Activated B cell treated with CpG ODN at 0.5 μM for 24 hours (primary cell): ENCODE data around the gene CRMP1. TPM values are rescaled to one million over a fixed set of nuclear protein-coding genes. Genes with fewer than 3 reads are reported as not detected.

ENCODE experiments used
- ATAC-seq: fragments of 200-7000 bp; cut with Tn5 transposase; one replicate; pipeline ENCODE4 v1.10.0; 2021; ENCODE audit warnings: low read depth, mild to moderate bottlenecking, moderate library complexity
- CTCF ChIA-PET: fragments of 350-600 bp; sonication (Branson Sonifier 250); formaldehyde crosslinking; loops from one replicate; lab custom pipeline; 2021; ENCODE audit warnings: antibody characterized with exemption; lab: Charles Lee
- POLR2A ChIA-PET: fragments of 350-600 bp; sonication (Branson Sonifier 250); formaldehyde crosslinking; loops from one replicate; lab custom pipeline; 2021; ENCODE audit warnings: antibody characterized with exemption; lab: Charles Lee
- DNase-seq: peaks from one replicate; pipeline ENCODE4 v3.0.0; 2022
- H3K27ac Mint-ChIP-seq: one replicate; pipeline ENCODE4 v1.8.0; 2020; ENCODE audit warnings: mixed read lengths
- H3K27me3 Mint-ChIP-seq: one replicate; pipeline ENCODE4 v1.8.0; 2021; ENCODE audit warnings: mixed read lengths
- H3K36me3 Mint-ChIP-seq: one replicate; pipeline ENCODE4 v1.8.0; 2021; ENCODE audit warnings: low read depth, mixed read lengths
- H3K4me1 Mint-ChIP-seq: one replicate; pipeline ENCODE4 v1.8.0; 2021; ENCODE audit warnings: mixed read lengths
- H3K4me3 Mint-ChIP-seq: one replicate; pipeline ENCODE4 v1.8.0; 2020; ENCODE audit warnings: mild to moderate bottlenecking, mixed read lengths
- H3K9me3 Mint-ChIP-seq: one replicate; pipeline ENCODE4 v1.8.0; 2020; ENCODE audit warnings: mixed read lengths
- CTCF ChIP-seq: fragments of 200-600 bp; IDR thresholded peaks from one replicate; pipeline ENCODE4 v1.8.0; 2022; ENCODE audit warnings: antibody characterized with exemption, mild to moderate bottlenecking
- intact Hi-C: fragments of 100-400 bp; cut with micrococcal nuclease; formaldehyde crosslinking; loops from one replicate; pipeline ENCODE4 v1.15.1; 2024
- total RNA-seq: library from RNA; stranded (reverse); gene quantifications from 2 replicates; pipeline ENCODE4 v1.2.3, GENCODE V29; 2022

CRMP1 gene
- total RNA-seq, 1 donor from 2014 or later, result 0.09 TPM

DNA sequence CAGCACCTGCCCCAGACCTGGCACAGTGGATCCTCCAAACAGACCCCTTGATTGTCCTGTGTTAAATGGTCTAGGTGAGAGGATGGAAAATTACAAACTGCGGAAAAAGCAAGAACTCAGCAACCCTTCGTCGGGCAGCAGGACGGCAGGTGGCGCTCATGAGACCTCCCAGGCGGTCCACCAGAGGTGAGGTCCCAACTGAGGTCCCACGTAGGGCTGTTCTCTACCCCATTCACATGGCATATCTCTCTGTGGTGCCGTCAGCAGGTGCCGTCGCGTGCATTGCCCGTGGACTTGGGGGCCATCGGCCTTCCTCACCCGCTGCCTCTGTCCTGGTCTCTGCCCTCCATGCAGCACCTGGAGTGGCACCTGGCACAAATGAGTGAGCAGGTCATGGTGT is 88.2 kb downstream of the CRMP1 start:
- H3K4me1 Mint-ChIP-seq, result no peaks in the 10 kb centered on the region
- H3K36me3 Mint-ChIP-seq, result no peaks in the 10 kb centered on the region
- no peaks in the 10 kb centered on the region for H3K27me3 Mint-ChIP-seq
- no peak for ATAC-seq
- POLR2A ChIA-PET, result no interaction called here
- no peak overlapping the region for H3K4me3 Mint-ChIP-seq
- DNase-seq, result no peak
- no peak for TF ChIP-seq CTCF
- intact Hi-C loops, result no loop called here
- H3K9me3 Mint-ChIP-seq, result no peaks in the 10 kb centered on the region
- no peak overlapping the region for H3K27ac Mint-ChIP-seq
- CTCF ChIA-PET, result interaction anchor here (1.4 kb wide), 1 partner anchor 8 kb away, joined by 3 read pairs; no protein-coding TSS in a partner anchor

GRCh38 chr4:5802565-5802964 is 90.3 kb downstream of the CRMP1 start:
- H3K36me3 Mint-ChIP-seq, result no peaks in the 10 kb centered on the region
- H3K27me3 Mint-ChIP-seq, result no peaks in the 10 kb centered on the region
- H3K9me3 Mint-ChIP-seq, result no peaks in the 10 kb centered on the region
- no peaks in the 10 kb centered on the region for H3K4me1 Mint-ChIP-seq
- intact Hi-C loops, result no loop called here
- TF ChIP-seq CTCF, result no peak
- H3K4me3 Mint-ChIP-seq, result no peak overlapping the region
- no peak for DNase-seq
- no peak for ATAC-seq
- ChIA-PET POLR2A (no interaction called here), CTCF (no interaction called here)
- no peak overlapping the region for H3K27ac Mint-ChIP-seq

DNA sequence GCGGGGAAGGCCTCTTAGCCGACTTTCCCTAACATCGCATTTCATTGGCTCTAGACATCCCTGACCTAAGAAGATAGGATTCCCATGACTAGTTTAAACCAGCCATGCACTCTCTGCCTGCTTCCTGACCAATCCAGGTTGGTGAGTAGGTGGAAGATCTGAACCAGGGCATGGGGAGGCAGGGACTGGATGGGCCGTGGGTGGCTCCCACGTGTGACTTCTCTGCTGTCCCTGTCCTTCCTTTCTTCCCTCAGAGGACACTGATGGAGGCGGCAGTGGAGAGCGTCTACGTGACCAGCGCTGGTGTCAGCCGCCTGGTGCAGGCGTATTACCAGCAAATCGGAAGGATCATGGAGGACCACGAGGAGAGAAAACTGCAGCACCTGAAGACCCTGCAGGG is 91.2 kb downstream of the CRMP1 start:
- ATAC-seq (no peak), DNase-seq (no peak)
- H3K27me3 Mint-ChIP-seq, result no peaks in the 10 kb centered on the region
- no peaks in the 10 kb centered on the region for H3K9me3 Mint-ChIP-seq
- H3K36me3 Mint-ChIP-seq, result no peaks in the 10 kb centered on the region
- no peak overlapping the region for H3K4me3 Mint-ChIP-seq
- POLR2A ChIA-PET, result no interaction called here
- no peak overlapping the region for H3K27ac Mint-ChIP-seq
- TF ChIP-seq CTCF, result no peak
- no peaks in the 10 kb centered on the region for H3K4me1 Mint-ChIP-seq
- intact Hi-C loops, result no loop called here
- CTCF ChIA-PET, result no interaction called here

- CTCF ChIA-PET, result no interaction called here
- ATAC-seq (no peak), DNase-seq (no peak)
- no peaks in the 10 kb centered on the region for H3K4me1 Mint-ChIP-seq
- no peak for TF ChIP-seq CTCF
- H3K27me3 Mint-ChIP-seq, result no peaks in the 10 kb centered on the region
- H3K9me3 Mint-ChIP-seq, result peaks cover 3% of the 10 kb centered on the region
- H3K27ac Mint-ChIP-seq, result no peak overlapping the region
- POLR2A ChIA-PET, result no interaction called here
- H3K4me3 Mint-ChIP-seq, result no peak overlapping the region
- no peaks in the 10 kb centered on the region for H3K36me3 Mint-ChIP-seq
- intact Hi-C loops, result no loop called here
These were observed 92.4 kb downstream of the CRMP1 start for GRCh38 chr4:5800496-5800895.

- no peak overlapping the region for H3K4me3 Mint-ChIP-seq
- ChIA-PET CTCF (no interaction called here), POLR2A (no interaction called here)
- no peaks in the 10 kb centered on the region for H3K4me1 Mint-ChIP-seq
- TF ChIP-seq CTCF, result no peak
- H3K9me3 Mint-ChIP-seq, result peaks cover 3% of the 10 kb centered on the region
- H3K27me3 Mint-ChIP-seq, result no peaks in the 10 kb centered on the region
- ATAC-seq, result no peak
- intact Hi-C loops, result no loop called here
- DNase-seq, result no peak
- H3K27ac Mint-ChIP-seq, result no peak overlapping the region
- H3K36me3 Mint-ChIP-seq, result no peaks in the 10 kb centered on the region
These were observed 93.5 kb downstream of the CRMP1 start for GRCh38 chr4:5799406-5799805.
